ENCODE data around the gene ULK4. TPM values are rescaled to one million over a fixed set of nuclear protein-coding genes. Genes with fewer than 3 reads are reported as not detected.

ULK4 gene
- total and polyA plus RNA-seq, 2 of the 8 experiments (the other 6 are each of a cell fraction or from before 2014, with no cell fraction given) = 3.0 to 10.8 TPM

DNA sequence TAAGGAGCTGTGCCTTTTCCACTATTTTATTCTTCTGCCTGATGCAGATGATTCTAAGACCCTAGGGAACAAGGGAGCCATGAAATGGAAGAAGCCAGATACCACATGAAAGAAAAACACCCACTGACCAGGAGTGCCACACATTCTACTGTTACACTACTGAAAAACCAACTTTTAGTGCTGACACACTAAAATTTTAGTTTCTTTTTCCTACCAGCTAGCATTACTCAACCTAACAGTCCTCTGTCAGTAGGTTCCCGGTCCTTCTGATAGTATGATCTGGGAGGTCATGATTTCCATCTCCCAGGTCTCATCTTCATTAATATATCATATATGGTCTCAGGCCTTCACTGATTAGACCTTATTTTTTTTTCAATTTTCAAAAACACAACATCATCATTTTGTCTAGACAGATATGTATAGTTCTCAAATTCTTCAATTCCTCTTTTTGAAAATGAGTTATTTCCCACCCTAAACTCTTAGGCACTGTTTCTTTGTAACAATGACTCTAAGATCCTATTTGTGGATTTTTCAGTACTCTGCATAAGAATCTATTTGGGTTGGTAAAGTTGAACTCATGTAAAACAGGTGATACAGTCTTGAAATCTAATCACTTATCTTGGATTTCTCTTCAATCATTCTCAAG lies 440.8 kb downstream of the ULK4 start:
- no peak overlapping the region for H2BK12ac ChIP-seq (ENCODE audit: low read depth, low read length)
- no peaks in the 10 kb centered on the region for H3K27me3 ChIP-seq (replicated peaks in 1 of 4; ENCODE audit: control insufficient read depth in 3 of 4, extremely low read depth in 1 of 4, insufficient read depth in 3 of 4, low read length in 3 of 4)
- no peaks in the 10 kb centered on the region for H3K79me1 ChIP-seq (ENCODE audit: low read depth, low read length)
- no peak overlapping the region for H3K23ac ChIP-seq (ENCODE audit: insufficient read length)
- no peak overlapping the region for H2AK5ac ChIP-seq (ENCODE audit: low read depth, low read length)
- WGBS, 2 experiments (ENCODE audit: extremely low coverage in 1 of 2, insufficient coverage in 1 of 2, insufficient read length in 1 of 2, insufficient replicate concordance in 2 of 2, low coverage in 1 of 2, low lambda C conversion rate in 2 of 2, missing lambda C conversion rate in 1 of 2) = 100% methylated on average over 1 of the region's 1 CpG; no CpG with 5 or more reads in 1 of the 2 experiments
- ChIA-PET CTCF (ENCODE audit: partially characterized antibody) (no interaction called here), POLR2A (ENCODE audit: partially characterized antibody) (no interaction called here)
- no peak overlapping the region for H3K14ac ChIP-seq (ENCODE audit: insufficient read length)
- no peaks in the 10 kb centered on the region for H3K23me2 ChIP-seq (ENCODE audit: low read depth, low read length)
- no peak overlapping the region for H2BK15ac ChIP-seq (ENCODE audit: low read length)
- FAIRE-seq (no peak), DNase-seq (ENCODE audit: low read depth in 1 of 2, low spot score in 2 of 2) (no peak)
- H2AFZ ChIP-seq (ENCODE audit: low read length) = no peak overlapping the region
- H3K4me1 ChIP-seq (replicated peaks in 1 of 4; ENCODE audit: control insufficient read depth in 3 of 4, insufficient read depth in 4 of 4, low read length in 3 of 4) = peaks cover 0 to 2% (median 0%) of the 10 kb centered on the region in 4 experiments; a peak in 2 of 7 replicates
- no peaks in the 10 kb centered on the region for H3K36me3 ChIP-seq (ENCODE audit: control insufficient read depth in 2 of 4, insufficient read depth in 4 of 4, low read length in 3 of 4)
- no peak overlapping the region for H2BK5ac ChIP-seq (ENCODE audit: low read depth, low read length)
- no peak overlapping the region for H4K91ac ChIP-seq (replicated peaks; ENCODE audit: insufficient read length, low read length)
- H4K8ac ChIP-seq (ENCODE audit: extremely low read depth, insufficient read depth, low read length) = no peak overlapping the region
- H3K9me3 ChIP-seq (ENCODE audit: insufficient read depth in 2 of 2, low read depth in 1 of 2, low read length in 1 of 2) = no peaks in the 10 kb centered on the region
- H3K4me2 ChIP-seq (ENCODE audit: insufficient read depth in 1 of 2, low read depth in 2 of 2, low read length in 2 of 2) = no peak overlapping the region
- H4K5ac ChIP-seq (ENCODE audit: insufficient read length, low read depth, low read length) = no peak overlapping the region
- no peak overlapping the region for H3K4me3 ChIP-seq (ENCODE audit: extremely low read depth in 1 of 4, insufficient read depth in 2 of 4, low read depth in 3 of 4, low read length in 4 of 4)
- H2BK120ac ChIP-seq (replicated peaks; ENCODE audit: low read depth, low read length) = no peak overlapping the region
- no peaks in the 10 kb centered on the region for H4K20me1 ChIP-seq (replicated peaks in 1 of 2; ENCODE audit: control insufficient read depth in 1 of 2, insufficient read depth in 2 of 2, low read length in 2 of 2)
- H3K9ac ChIP-seq (replicated peaks in 1 of 4; ENCODE audit: extremely low read depth in 1 of 4, low read depth in 3 of 4, low read length in 3 of 4) = no peak overlapping the region
- H3K56ac ChIP-seq (replicated peaks; ENCODE audit: insufficient read length, low read depth, low read length) = no peak overlapping the region
- no peak overlapping the region for H3K4ac ChIP-seq (replicated peaks; ENCODE audit: insufficient read length, low read depth, low read length)
- H2BK20ac ChIP-seq (ENCODE audit: low read length) = no peak overlapping the region
- no peak overlapping the region for H3K27ac ChIP-seq (ENCODE audit: low read depth, low read length)
- no peak overlapping the region for H3K18ac ChIP-seq (ENCODE audit: extremely low read depth, low read length)
- H3K79me2 ChIP-seq (ENCODE audit: control insufficient read depth in 1 of 2, insufficient read depth in 2 of 2, low read length in 2 of 2) = no peaks in the 10 kb centered on the region
- no peak for TF ChIP-seq RXRA (IDR thresholded peaks at IDR 0.05; ENCODE audit: insufficient read depth, low read depth, low read length)
- TF ChIP-seq EZH2 (IDR thresholded peaks at IDR 0.05; ENCODE audit: low read depth, low read length, severe bottlenecking) = no peak
- no peak for TF ChIP-seq KDM5A (IDR thresholded peaks at IDR 0.05; ENCODE audit: low read length)
- TF ChIP-seq TAF7 (optimal IDR thresholded peaks at IDR 0.05; ENCODE audit: borderline replicate concordance, low read depth, low read length) = no peak
- no peak for TF ChIP-seq NRF1 (IDR thresholded peaks at IDR 0.05; ENCODE audit: low read depth, low read length)

Measured in H1 (cell line).